HG03378 (cell line): Measurements from ENCODE around the gene PLIN4.
"Not testable (repeated sequence)": the region's sequence is repeated elsewhere in the genome, so short reads cannot be mapped to it uniquely, and the experiment has no call there.

Source experiments
- ATAC-seq: cut with Tn5 transposase; IDR thresholded peaks from one replicate; pipeline ENCODE4 v1.9.1; 2021; ENCODE audit warnings: mild to moderate bottlenecking, moderate library complexity; ENCODE audit not compliant: unreplicated experiment

PLIN4 gene

DNA sequence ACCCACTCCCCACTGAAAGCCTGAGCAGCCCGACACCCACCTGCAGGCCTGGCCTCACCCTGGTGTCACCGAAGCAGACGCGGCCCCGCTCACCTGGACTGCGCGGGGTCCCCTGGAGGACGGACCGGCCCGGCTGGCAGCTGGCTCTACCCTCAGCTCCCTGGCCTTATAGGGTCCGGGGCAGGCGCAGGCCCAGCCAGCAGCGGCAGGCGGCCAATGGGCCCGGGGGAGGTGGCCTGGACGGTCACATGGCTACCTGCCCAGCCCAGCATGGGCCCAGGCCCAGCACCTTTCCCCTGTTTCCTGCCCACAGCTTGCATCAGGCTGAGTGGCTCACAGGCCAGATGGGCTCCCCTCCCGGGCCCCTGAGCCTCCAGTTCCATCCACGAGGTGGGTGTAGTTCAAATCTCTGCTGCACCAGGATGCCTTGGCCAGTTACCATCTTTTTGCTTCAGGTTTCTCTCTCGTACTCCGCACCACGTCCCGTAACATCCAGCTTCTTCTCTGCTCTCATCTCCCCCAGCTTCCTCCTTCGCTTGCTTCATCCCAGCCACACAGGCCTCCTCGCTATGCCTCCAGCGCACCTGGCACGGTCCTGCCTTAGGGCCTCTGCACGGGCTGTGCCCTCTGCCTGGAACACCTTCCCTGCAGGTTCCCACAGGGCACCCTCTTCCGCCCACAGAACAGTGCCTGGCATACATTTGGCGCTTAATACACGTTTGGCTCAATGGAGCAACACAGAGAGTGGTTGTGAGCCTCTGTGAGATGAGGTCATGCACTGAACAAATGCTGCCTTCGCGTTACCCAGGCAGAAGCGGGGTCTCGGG is at the start of gene PLIN4:
PLIN4 (minus strand) TSS at position 142 of the 827 bp plus-strand sequence. CDS start 214 bp downstream, outside the sequence.
- ATAC-seq: no peak

DNA sequence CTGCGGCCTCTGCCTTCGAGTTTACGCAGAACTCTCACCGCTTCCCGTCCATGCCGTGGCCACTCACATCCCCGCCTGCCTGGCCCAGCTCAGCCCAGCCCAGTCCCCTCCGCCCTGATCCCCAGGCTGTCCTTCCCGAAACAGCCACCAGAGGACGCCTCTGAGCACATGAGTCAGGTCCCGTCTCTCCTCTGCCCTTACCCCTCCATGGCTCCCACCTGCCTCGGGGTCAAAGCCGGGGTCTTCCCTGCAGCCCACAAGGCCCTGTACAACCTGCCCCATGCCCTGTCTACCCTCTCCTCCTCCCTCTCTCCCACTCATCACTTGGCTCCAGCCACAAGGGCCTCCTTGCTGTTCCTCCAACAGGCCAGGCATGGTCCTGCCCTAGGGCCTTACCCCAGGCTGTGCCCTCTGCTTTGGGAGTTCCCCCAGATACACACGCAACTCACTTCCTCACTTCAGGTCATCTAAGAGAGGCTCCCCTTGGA is 49.3 kb upstream of the PLIN4 start:
- ATAC-seq: no peak

GRCh38 chr19:4566402-4567051 is 48.2 kb upstream of the PLIN4 start:
- ATAC-seq: no peak

DNA sequence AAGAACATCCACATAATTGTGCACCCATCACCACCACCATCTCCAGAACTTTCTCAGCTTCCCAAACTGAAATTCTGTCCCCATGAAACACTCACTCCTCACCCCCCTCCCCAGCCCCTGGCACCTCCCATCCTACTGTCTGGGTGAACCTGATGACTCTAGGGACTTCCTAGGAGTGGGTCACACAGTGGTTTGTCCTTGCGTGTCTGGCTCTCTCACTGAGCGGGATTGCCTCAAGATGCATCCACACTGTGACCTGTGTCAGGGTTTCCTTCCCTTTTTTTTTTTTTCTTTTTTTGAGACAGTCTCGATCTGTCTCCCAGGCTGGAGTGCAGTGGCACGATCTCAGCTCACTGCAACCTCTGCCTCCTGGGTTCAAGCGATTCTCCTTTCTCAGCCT is 45.3 kb upstream of the PLIN4 start:
- ATAC-seq: not testable (repeated sequence)

- ATAC-seq: not testable (repeated sequence)
Observed at GRCh38 chr19:4562085-4562484, 43.8 kb upstream of the PLIN4 start.

DNA sequence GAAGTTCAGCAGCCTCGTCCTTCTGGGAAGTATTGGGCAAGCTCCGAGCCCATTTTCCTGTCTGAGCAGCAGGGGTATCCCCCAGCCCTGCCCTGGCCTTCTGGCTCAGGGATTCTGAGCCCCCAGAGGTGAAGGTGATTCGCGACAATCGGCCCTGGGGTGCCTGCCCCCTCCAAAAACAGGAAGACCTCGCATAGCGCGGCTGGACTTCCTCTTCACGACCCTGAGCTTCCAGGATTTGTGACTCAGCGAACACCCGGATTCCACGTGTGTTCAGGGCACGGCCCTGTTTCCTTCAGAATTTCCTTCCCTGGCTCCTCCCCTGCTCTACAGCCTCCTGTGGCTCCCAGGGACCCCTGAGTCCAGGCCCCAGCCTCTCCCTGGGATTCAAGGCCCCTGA is 41.3 kb upstream of the PLIN4 start, which contains the start of gene SEMA6B:
SEMA6B (minus strand) TSS at position 116 of the 400 bp plus-strand sequence. CDS start 1,227 bp downstream, outside the sequence.
- ATAC-seq: no peak

GRCh38 chr19:4557971-4558941 is 40.0 kb upstream of the PLIN4 start:
- ATAC-seq: no peak

- ATAC-seq: no peak
Observed at GRCh38 chr19:4557144-4557970, 39.1 kb upstream of the PLIN4 start.

DNA sequence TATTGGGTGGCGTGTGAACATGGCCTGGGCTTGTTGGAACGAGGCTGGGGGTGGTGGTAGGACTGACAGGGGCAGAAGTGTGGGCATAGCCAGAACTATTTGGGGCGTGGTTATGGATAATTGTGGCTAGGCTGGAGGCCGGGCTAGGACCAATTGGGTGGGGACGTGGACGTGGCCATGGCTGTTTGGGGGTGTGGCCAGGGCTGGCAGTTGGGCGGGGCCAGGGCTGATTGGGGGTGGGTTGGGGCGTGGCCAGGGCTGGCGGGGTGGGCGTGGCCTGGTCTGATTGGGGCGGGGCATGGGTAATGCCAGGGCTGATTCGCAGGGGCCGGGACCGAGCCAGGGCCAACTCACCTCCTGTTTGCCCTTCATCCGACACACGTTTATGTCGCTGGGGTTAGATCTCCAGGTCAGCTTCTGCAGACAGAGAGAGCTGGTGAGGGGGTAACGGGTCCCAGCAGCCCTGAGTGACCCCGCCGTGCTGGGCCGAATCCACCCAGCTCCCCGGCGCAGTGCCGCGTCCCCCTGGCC is 38.4 kb upstream of the PLIN4 start:
- no peak for ATAC-seq

DNA sequence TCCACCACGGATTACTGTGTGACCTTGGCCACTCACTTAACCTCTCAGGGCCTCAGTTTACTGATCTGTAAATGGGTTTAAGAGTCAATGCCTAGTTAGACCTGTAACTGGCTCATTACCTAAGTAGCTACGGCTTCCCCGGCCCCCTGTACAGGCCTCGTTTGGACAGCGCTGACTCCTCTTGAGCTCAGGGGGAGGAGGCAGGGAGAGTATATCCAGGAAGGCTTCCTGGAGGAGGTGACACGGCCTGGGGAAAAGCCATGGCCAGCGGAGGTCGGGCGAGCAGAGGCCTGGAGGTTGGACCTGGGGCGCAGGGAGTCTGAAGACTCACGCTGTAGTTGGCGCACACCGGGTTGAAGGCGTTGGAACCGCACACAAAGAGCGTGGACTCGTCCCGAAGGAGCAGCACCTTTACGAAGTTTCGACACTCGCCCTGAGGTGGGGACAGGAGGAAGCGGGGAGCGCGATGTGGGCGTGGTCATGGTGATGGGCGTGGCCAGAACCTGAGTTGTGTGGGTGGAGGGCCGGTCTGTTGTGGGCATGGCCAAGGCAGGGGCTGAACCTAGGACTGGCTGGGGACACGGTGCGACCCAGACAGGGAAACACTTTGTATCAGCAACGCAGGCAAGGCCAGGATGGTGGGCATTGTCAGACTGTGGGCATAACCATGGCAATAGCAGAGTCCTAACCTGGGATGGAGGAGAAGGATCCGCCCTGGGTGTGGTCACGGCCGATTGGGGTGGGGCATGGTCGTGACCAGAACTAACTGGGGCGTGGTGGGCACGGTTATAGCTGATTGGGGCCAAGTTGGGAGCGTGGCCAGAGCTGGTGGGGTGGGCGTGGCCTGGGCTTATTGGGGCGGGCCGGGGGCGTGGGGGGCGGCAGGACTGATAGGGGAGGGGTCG is 37.6 kb upstream of the PLIN4 start:
- no peak for ATAC-seq

- ATAC-seq: no peak
Observed at GRCh38 chr19:4554717-4555116, 36.4 kb upstream of the PLIN4 start.

DNA sequence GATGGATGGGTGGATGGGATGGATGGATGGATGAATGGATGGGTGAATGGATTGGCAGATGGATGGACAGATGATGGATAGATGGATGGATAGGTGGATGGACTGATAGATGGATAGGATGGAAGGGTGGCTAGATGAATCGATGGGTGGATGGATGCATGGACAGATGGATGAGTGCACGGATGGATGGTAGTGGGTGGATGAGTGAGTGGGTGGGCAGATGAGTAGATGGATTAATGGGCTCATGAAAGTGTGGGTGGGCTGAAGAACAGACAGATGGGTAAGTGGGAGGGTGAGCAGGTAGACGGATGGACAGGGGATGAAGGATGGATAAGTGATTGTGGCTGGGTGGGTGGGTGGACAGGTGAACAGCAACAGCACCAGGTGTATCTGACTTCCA is 35.5 kb upstream of the PLIN4 start:
- no peak for ATAC-seq

- no peak for ATAC-seq
Observed at GRCh38 chr19:4553092-4553695, 34.9 kb upstream of the PLIN4 start.

DNA sequence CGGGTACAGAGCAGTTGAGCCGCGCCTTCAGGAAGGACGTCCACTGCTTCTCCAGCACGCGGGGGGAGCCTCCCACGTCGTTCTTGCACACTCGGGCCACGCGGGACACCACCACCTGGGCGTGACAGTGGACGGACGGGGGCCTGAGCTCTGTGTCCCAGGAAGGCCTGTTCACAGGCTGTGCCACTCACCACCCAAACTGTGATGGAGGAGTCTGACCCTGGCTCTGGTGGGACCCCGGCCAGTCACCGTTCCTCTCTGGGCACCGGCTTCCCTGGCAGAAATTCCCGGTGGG is 34.2 kb upstream of the PLIN4 start:
- no peak for ATAC-seq

- ATAC-seq: no peak
Observed at GRCh38 chr19:4550479-4551050, 32.3 kb upstream of the PLIN4 start.

DNA sequence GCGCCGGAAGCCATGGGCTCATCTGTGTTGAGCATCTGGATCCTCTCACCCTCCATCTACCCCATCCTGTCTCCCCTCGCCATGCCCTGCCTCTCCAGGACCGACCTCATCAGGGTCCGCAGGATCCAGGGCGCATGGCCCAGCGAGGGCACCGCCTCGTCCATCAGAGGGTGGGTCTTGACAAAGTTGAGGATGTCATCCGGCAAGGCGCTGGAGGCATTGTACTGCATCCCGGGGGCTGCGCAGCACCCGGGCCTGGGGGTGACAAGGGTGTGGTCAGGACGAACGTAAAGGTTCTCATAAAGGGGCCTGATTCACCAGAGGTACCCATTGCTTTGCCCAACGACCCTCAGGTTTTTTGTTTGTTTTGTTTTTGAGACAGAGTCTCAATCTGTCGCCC is 31.7 kb upstream of the PLIN4 start:
- ATAC-seq: no peak

DNA sequence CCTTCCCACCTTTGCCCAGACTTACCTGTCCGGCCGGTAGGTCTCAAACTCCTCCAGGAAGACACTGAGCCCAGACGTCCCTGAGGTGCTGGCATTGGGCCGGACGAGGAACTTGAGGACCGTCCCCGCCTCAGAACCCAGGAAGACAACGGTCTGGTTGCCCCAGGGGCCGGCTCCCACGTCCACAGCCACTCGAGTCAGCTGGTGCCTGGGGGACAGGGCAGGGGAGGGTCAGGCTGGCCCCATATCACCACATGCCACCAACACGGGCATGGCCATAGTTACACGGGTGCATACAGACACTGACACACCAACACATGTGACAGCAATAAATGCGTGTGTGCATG is 29.9 kb upstream of the PLIN4 start:
- ATAC-seq: no peak
